H9 (cell line): ENCODE results near the gene TMEM132C. TPM values are rescaled to one million over a fixed set of nuclear protein-coding genes. Genes with fewer than 3 reads are reported as not detected.
A peak's percentile ranks its signal among the peaks of the same experiment; 100 is the strongest.

Experiments used
- DNase-seq: peaks from one replicate; pipeline ENCODE4 v3.0.0-alpha.2; 2017
- H2AFZ ChIP-seq: one replicate; pipeline ENCODE4 v1.6.1; 2013; ENCODE audit warnings: mild to moderate bottlenecking, low read length, control low read depth, moderate library complexity
- H2AK5ac ChIP-seq: 2 replicates; pipeline ENCODE4 v1.6.1; 2013; ENCODE audit warnings: low read length, control low read depth, mixed read lengths; ENCODE audit not compliant: insufficient read length
- H2BK120ac ChIP-seq: one replicate; pipeline ENCODE4 v1.6.1; 2013; ENCODE audit warnings: low read depth, mild to moderate bottlenecking, low read length, control low read depth, inconsistent platforms; ENCODE audit not compliant: poor library complexity, severe bottlenecking
- H2BK12ac ChIP-seq: 2 replicates; pipeline ENCODE4 v1.6.1; 2013; ENCODE audit warnings: low read length, control low read depth, mixed read lengths, low read depth; ENCODE audit not compliant: insufficient read length
- H2BK15ac ChIP-seq: 2 replicates; pipeline ENCODE4 v1.6.1; 2013; ENCODE audit warnings: low read depth, low read length, control low read depth
- H2BK20ac ChIP-seq: one replicate; pipeline ENCODE4 v1.6.1; 2013; ENCODE audit warnings: low read depth, mild to moderate bottlenecking, low read length, control low read depth, inconsistent platforms; ENCODE audit not compliant: poor library complexity, severe bottlenecking
- H2BK5ac ChIP-seq: 2 replicates; pipeline ENCODE4 v1.6.1; 2013; ENCODE audit warnings: low read length, control low read depth, mixed read lengths; ENCODE audit not compliant: insufficient read length
- H3K14ac ChIP-seq: 2 replicates; pipeline ENCODE4 v1.6.1; 2013; ENCODE audit warnings: low read length, control low read depth; ENCODE audit not compliant: insufficient read depth
- H3K18ac ChIP-seq: 2 replicates; pipeline ENCODE4 v1.6.1; 2013; ENCODE audit warnings: low read depth, mild to moderate bottlenecking, mixed read lengths, low read length, control low read depth; ENCODE audit not compliant: insufficient read length
- H3K23ac ChIP-seq: 2 replicates; pipeline ENCODE4 v1.6.1; 2013; ENCODE audit warnings: low read length, control low read depth, mixed read lengths, low read depth; ENCODE audit not compliant: insufficient read length
- H3K23me2 ChIP-seq: 2 replicates; pipeline ENCODE4 v1.6.1; 2013; ENCODE audit warnings: low read depth, mild to moderate bottlenecking, mixed read lengths, low read length, control low read depth; ENCODE audit not compliant: insufficient read length, poor library complexity, severe bottlenecking
- H3K27ac ChIP-seq: 2 replicates; pipeline ENCODE4 v1.5.1; 2013; ENCODE audit warnings: low read length, control low read depth, mixed read lengths, low read depth; ENCODE audit not compliant: insufficient read length
- H3K27me3 ChIP-seq: 2 replicates; pipeline ENCODE4 v1.6.1; 2013; ENCODE audit warnings: low read length, control low read depth, inconsistent platforms; ENCODE audit not compliant: insufficient read depth
- H3K4ac ChIP-seq: 2 replicates; pipeline ENCODE4 v1.6.1; 2013; ENCODE audit warnings: low read depth, mild to moderate bottlenecking, control low read depth, inconsistent platforms, low read length, moderate library complexity
- H3K4me1 ChIP-seq: 2 replicates; pipeline ENCODE4 v1.6.1; 2013; ENCODE audit warnings: low read length, control low read depth, inconsistent platforms; ENCODE audit not compliant: insufficient read depth
- H3K4me2 ChIP-seq: 2 replicates; pipeline ENCODE4 v1.6.1; 2013; ENCODE audit warnings: low read length, control low read depth, mixed read lengths; ENCODE audit not compliant: insufficient read length, insufficient read depth
- H3K56ac ChIP-seq: 2 replicates; pipeline ENCODE4 v1.6.1; 2013; ENCODE audit warnings: low read depth, mild to moderate bottlenecking, mixed read lengths, low read length, control low read depth; ENCODE audit not compliant: insufficient read length
- H3K79me1 ChIP-seq: 2 replicates; pipeline ENCODE4 v1.6.1; 2013; ENCODE audit warnings: low read depth, mild to moderate bottlenecking, moderate library complexity, low read length, control low read depth, inconsistent platforms; ENCODE audit not compliant: insufficient read depth, poor library complexity, severe bottlenecking
- H3K79me2 ChIP-seq: 2 replicates; pipeline ENCODE4 v1.6.1; 2013; ENCODE audit warnings: low read length, control low read depth, inconsistent platforms; ENCODE audit not compliant: insufficient read depth
- H3K9ac ChIP-seq: 2 replicates; pipeline ENCODE4 v1.6.1; 2013; ENCODE audit warnings: low read length, control low read depth, mixed read lengths; ENCODE audit not compliant: insufficient read length; ENCODE audit errors: extremely low read depth
- H3K9me3 ChIP-seq: one replicate; pipeline ENCODE4 v1.6.1; 2013; ENCODE audit warnings: low read depth, low read length, inconsistent platforms; ENCODE audit not compliant: control insufficient read depth
- H3T11ph ChIP-seq: one replicate; pipeline ENCODE4 v1.6.1; 2013; ENCODE audit warnings: mild to moderate bottlenecking, low read length, control low read depth, inconsistent platforms
- H4K20me1 ChIP-seq: one replicate; pipeline ENCODE4 v1.6.1; 2013; ENCODE audit not compliant: control insufficient read depth, insufficient read length, insufficient read depth
- H4K5ac ChIP-seq: 2 replicates; pipeline ENCODE4 v1.6.1; 2013; ENCODE audit warnings: low read depth, mild to moderate bottlenecking, mixed read lengths, low read length, control low read depth; ENCODE audit not compliant: insufficient read length
- H4K8ac ChIP-seq: replicated peaks from 2 replicates; pipeline ENCODE4 v1.6.1; 2013; ENCODE audit warnings: low read length, control low read depth, mixed read lengths, low read depth; ENCODE audit not compliant: insufficient read length
- H4K91ac ChIP-seq: 2 replicates; pipeline ENCODE4 v1.6.1; 2013; ENCODE audit warnings: low read depth, mild to moderate bottlenecking, moderate library complexity, mixed read lengths, low read length, control low read depth; ENCODE audit not compliant: insufficient read length
- H3K27ac Mint-ChIP-seq, 3 experiments: 2 replicates in 2 of 3; 3 replicates in 1 of 3; pipeline ENCODE4 v1.8.0; 2020 to 2021; ENCODE audit warnings: mixed read lengths in 3 of 3, mild to moderate bottlenecking in 1 of 3, moderate library complexity in 1 of 3
- H3K27me3 Mint-ChIP-seq: 2 replicates; pipeline ENCODE4 v1.8.0; 2021; ENCODE audit warnings: low read depth, mild to moderate bottlenecking, moderate library complexity, mixed read lengths
- H3K36me3 Mint-ChIP-seq, 3 experiments: 2 replicates in 2 of 3; 3 replicates in 1 of 3; pipeline ENCODE4 v1.8.0; 2020 to 2021; ENCODE audit warnings: low read depth in 3 of 3, mixed read lengths in 3 of 3; ENCODE audit not compliant: insufficient read depth in 1 of 3
- H3K4me1 Mint-ChIP-seq, 2 experiments: 2 replicates each; pipeline ENCODE4 v1.8.0; 2020; ENCODE audit warnings: mixed read lengths in 2 of 2
- H3K4me3 Mint-ChIP-seq, 2 experiments: 2 replicates in 1 of 2; 3 replicates in 1 of 2; pipeline ENCODE4 v1.8.0; 2020 to 2021; ENCODE audit warnings: mild to moderate bottlenecking in 2 of 2, mixed read lengths in 2 of 2, moderate library complexity in 1 of 2
- H3K9me3 Mint-ChIP-seq, 2 experiments: 2 replicates in 1 of 2; 3 replicates in 1 of 2; pipeline ENCODE4 v1.8.0; 2020; ENCODE audit warnings: mild to moderate bottlenecking in 2 of 2, mixed read lengths in 2 of 2, moderate library complexity in 1 of 2
- CTCF ChIP-seq: fragments of 200-600 bp; sonication (generic); conservative IDR thresholded peaks from 3 replicates; pipeline ENCODE4 v1.8.0; 2021; ENCODE audit warnings: antibody characterized with exemption, mild to moderate bottlenecking
- WGBS: extraction: QIAGEN DNeasy Blood & Tissue Kit; methylation state at CpG from one replicate; pipeline ENCODE4 v1.1.7; 2013; ENCODE audit warnings: missing lambda C conversion rate, low lambda C conversion rate, mixed read lengths; ENCODE audit not compliant: insufficient read length; ENCODE audit errors: extremely low coverage; 5-methylcytosine and 5-hydroxymethylcytosine counted together
- total RNA-seq: library from RNA; stranded (reverse); gene quantifications from 2 replicates; pipeline ENCODE4 v1.2.1, GENCODE V29; 2021

TMEM132C gene
- total RNA-seq, 1 experiment from 2014 or later = 0.22 TPM

GRCh38 chr12:128338386-128339125 is 71.6 kb downstream of the TMEM132C start:
- Histone ChIP-seq H3K4ac (no peak overlapping the region), H3T11ph (no peak overlapping the region), H2AFZ (no peak overlapping the region), H2BK5ac (no peak overlapping the region), H3K14ac (no peak overlapping the region), H3K4me1 (peaks cover 15% of the 10 kb centered on the region), H3K9me3 (no peaks in the 10 kb centered on the region), H3K79me1 (no peaks in the 10 kb centered on the region), H2BK20ac (no peak overlapping the region), H3K18ac (no peak overlapping the region), H3K27me3 (no peaks in the 10 kb centered on the region), H2AK5ac (no peak overlapping the region), H3K79me2 (no peaks in the 10 kb centered on the region), H4K20me1 (no peaks in the 10 kb centered on the region), H3K23me2 (peaks cover 3% of the 10 kb centered on the region), H3K9ac (no peak overlapping the region), H3K27ac (no peak overlapping the region), H2BK120ac (no peak overlapping the region), H4K91ac (no peak overlapping the region), H2BK15ac (no peak overlapping the region), H3K56ac (no peak overlapping the region), H4K8ac (no peak overlapping the region), H2BK12ac (no peak overlapping the region), H3K4me2 (peak overlapping the region; percentile 68), H3K23ac (no peak overlapping the region), H4K5ac (no peak overlapping the region)
- Mint-ChIP-seq H3K27me3 (peaks cover 58% of the 10 kb centered on the region), H3K27ac (peak overlapping the region in 1 of 3 experiments; percentile 52; a peak in 1 of 7 replicates), H3K4me3 (peak overlapping the region; percentile 42 to 65), H3K9me3 (no peaks in the 10 kb centered on the region), H3K4me1 (peaks cover 37 to 39% of the 10 kb centered on the region in 2 experiments), H3K36me3 (no peaks in the 10 kb centered on the region)
- no peak for DNase-seq
- TF ChIP-seq CTCF = no peak
- no CpG with 5 or more reads among the region's 9 CpGs for WGBS
